ENCODE measurements around the gene PCDH19.

DNA sequence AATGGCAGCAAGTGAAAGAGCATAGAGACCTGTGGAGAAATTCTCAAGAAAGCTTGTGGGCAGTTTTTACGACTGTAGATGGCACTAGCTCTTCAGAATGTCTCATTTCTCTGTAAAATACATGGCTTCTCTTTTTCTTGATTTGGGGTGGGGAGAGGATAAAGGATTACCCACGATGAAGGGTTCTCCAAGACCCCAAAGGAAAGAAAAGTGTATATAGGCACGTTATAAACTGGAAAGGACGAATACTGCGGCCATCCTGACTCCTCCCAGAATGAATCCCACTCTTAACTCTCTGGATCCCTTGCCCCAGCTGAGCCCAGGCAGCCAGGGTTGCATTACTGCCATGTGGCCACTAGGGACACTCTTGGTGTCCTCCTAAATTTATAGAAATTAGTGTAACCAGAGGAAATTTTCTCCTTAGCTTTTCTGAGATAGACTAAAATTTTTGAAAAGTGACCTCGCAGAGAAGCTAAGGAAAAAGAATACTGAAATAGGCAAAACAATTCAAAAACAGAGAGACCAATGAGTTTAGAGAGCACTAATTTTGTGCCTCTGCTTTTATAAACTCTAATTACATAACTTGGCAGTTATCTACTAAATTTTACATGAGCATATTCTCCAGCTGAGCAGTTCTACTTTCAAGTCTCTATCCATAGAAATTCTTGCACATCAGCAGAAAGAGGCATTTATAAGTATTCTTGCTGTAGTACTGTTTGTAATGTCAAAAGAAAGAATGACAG lies 37.8 kb upstream of the PCDH19 start:
- TF ChIP-seq, protein P1, sequence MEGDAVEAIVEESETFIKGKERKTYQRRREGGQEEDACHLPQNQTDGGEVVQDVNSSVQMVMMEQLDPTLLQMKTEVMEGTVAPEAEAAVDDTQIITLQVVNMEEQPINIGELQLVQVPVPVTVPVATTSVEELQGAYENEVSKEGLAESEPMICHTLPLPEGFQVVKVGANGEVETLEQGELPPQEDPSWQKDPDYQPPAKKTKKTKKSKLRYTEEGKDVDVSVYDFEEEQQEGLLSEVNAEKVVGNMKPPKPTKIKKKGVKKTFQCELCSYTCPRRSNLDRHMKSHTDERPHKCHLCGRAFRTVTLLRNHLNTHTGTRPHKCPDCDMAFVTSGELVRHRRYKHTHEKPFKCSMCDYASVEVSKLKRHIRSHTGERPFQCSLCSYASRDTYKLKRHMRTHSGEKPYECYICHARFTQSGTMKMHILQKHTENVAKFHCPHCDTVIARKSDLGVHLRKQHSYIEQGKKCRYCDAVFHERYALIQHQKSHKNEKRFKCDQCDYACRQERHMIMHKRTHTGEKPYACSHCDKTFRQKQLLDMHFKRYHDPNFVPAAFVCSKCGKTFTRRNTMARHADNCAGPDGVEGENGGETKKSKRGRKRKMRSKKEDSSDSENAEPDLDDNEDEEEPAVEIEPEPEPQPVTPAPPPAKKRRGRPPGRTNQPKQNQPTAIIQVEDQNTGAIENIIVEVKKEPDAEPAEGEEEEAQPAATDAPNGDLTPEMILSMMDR (IDR thresholded peaks at IDR 0.05), result peak; percentile 47 to 69
- TF ChIP-seq POLR2A (IDR thresholded peaks at IDR 0.05) (no peak), EP300 (IDR thresholded peaks at IDR 0.05) (no peak), POLR2AphosphoS5 (IDR thresholded peaks at IDR 0.05) (no peak)
